ENCODE results near the gene CATSPERD.

DNA sequence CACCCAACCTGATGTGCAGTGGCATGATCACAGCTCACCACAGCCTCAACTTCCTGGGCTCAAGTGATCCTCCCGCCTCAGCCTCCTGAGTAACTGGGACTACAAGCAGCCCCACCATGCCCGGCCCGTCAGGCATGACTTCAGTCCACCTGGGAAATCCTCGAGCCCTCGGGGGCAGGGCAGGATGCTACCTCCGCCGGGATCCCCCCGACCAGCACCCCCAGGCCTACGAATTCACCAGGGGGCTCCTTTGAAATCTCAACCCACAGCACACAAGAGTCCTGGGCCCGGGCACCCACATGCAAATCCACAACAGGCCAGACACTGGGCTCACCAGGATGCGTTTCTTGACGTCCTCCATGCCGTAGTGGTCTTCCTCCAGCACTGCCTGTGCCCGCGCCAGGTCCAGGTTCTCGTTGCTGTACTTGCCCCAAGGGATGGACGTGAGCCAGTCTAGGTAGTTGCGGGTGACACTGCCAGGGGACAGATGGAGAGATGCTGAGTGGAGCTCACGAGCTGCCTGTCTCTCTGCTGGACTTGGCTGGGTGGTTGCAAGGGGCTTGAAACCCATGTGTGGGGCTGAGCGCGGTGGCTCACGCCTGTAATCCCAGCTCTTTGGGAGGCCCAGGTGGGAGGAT is 19.9 kb upstream of the CATSPERD start:
- TF ChIP-seq EZH2 (IDR thresholded peaks at IDR 0.05) (no peak), FOXP2 (optimal IDR thresholded peaks at IDR 0.05; ENCODE audit: control extremely low read depth, extremely low read length, insufficient read depth) (no peak)
